ENCODE measurements around the gene SLAMF7. TPM values are rescaled to one million over a fixed set of nuclear protein-coding genes. Genes with fewer than 3 reads are reported as not detected.

SLAMF7 gene
- total and polyA plus RNA-seq, 2 of the 8 experiments (the other 6 are each of a cell fraction or from before 2014, with no cell fraction given), result not detected

- TF ChIP-seq HDAC2 (IDR thresholded peaks at IDR 0.05; ENCODE audit: borderline replicate concordance in 1 of 2, low read depth in 2 of 2, low read length in 2 of 2) (no peak), RBBP5 (IDR thresholded peaks at IDR 0.05; ENCODE audit: borderline replicate concordance, low read depth, low read length) (no peak), E2F6 (IDR thresholded peaks at IDR 0.05) (no peak), MAX (IDR thresholded peaks at IDR 0.05) (no peak), MAFK (IDR thresholded peaks at IDR 0.05; ENCODE audit: low read depth, low read length) (no peak), JUND (IDR thresholded peaks at IDR 0.05; ENCODE audit: low read length) (no peak), ATF3 (IDR thresholded peaks at IDR 0.05; ENCODE audit: insufficient read depth, low read depth, low read length) (no peak)
These were observed 22.0 kb downstream of the SLAMF7 start (continued) for GRCh38 chr1:160761046-160761445.

All from H1 (cell line).